Chondrocyte (in vitro differentiated cells): ENCODE data around the gene TRIM10. TPM values are rescaled to one million over a fixed set of nuclear protein-coding genes. Genes with fewer than 3 reads are reported as not detected.
"Not testable (repeated sequence)": the region's sequence is repeated elsewhere in the genome, so short reads cannot be mapped to it uniquely, and the experiment has no call there.

Source experiments
- DNase-seq: peaks from one replicate; pipeline ENCODE4 v3.0.0; 2021; ENCODE audit warnings: mixed read lengths, low spot score
- H3K27ac Mint-ChIP-seq: one replicate; pipeline ENCODE4 v1.8.0; 2021; ENCODE audit warnings: mild to moderate bottlenecking, moderate library complexity, mixed read lengths; ENCODE audit not compliant: unreplicated experiment
- H3K27me3 Mint-ChIP-seq: 2 replicates; pipeline ENCODE4 v1.8.0; 2021; ENCODE audit warnings: low read depth, mixed read lengths
- H3K36me3 Mint-ChIP-seq: 2 replicates; pipeline ENCODE4 v1.8.0; 2021; ENCODE audit warnings: low read depth, mixed read lengths
- H3K4me1 Mint-ChIP-seq: 2 replicates; pipeline ENCODE4 v1.8.0; 2021; ENCODE audit warnings: low read depth, mild to moderate bottlenecking, mixed read lengths
- H3K4me3 Mint-ChIP-seq: one replicate; pipeline ENCODE4 v1.8.0; 2021; ENCODE audit warnings: mild to moderate bottlenecking, moderate library complexity, mixed read lengths; ENCODE audit not compliant: unreplicated experiment
- H3K9me3 Mint-ChIP-seq: 2 replicates; pipeline ENCODE4 v1.8.0; 2021; ENCODE audit warnings: low read depth, mixed read lengths
- CTCF ChIP-seq: fragments of 200-600 bp; sonication (generic); IDR thresholded peaks from 2 replicates; pipeline ENCODE4 v1.5.0; 2021; ENCODE audit warnings: antibody characterized with exemption, mild to moderate bottlenecking, moderate library complexity
- total RNA-seq: library from RNA; stranded (reverse); gene quantifications from 3 replicates; pipeline ENCODE4 v1.2.1, GENCODE V29; 2021

The TRIM10 gene
- total RNA-seq, 1 donor from 2014 or later = not detected

- Mint-ChIP-seq H3K4me1 (no peaks in the 10 kb centered on the region), H3K4me3 (no peak overlapping the region), H3K36me3 (no peaks in the 10 kb centered on the region), H3K27me3 (peaks cover 15% of the 10 kb centered on the region), H3K27ac (no peak overlapping the region), H3K9me3 (no peaks in the 10 kb centered on the region)
- no peak for DNase-seq
- no peak for TF ChIP-seq CTCF
These were observed 39.3 kb downstream of the TRIM10 start for GRCh38 chr6:30121446-30122366.

GRCh38 chr6:30118691-30119090 is 42.3 kb downstream of the TRIM10 start:
- DNase-seq, H3K4me1 Mint-ChIP-seq, H3K36me3 Mint-ChIP-seq, H3K27ac Mint-ChIP-seq, H3K4me3 Mint-ChIP-seq, H3K9me3 Mint-ChIP-seq: not testable (repeated sequence)
- H3K27me3 Mint-ChIP-seq = peaks cover 19% of the 10 kb centered on the region

GRCh38 chr6:30116724-30117123 is 44.3 kb downstream of the TRIM10 start:
- H3K27me3 Mint-ChIP-seq = peaks cover 27% of the 10 kb centered on the region
- H3K27ac Mint-ChIP-seq = no peak overlapping the region
- H3K36me3 Mint-ChIP-seq = no peaks in the 10 kb centered on the region
- no peaks in the 10 kb centered on the region for H3K9me3 Mint-ChIP-seq
- no peak for DNase-seq
- H3K4me3 Mint-ChIP-seq = no peak overlapping the region
- no peaks in the 10 kb centered on the region for H3K4me1 Mint-ChIP-seq
- TF ChIP-seq CTCF = peak; percentile 60

- H3K27ac Mint-ChIP-seq = no peak overlapping the region
- no peak overlapping the region for H3K4me3 Mint-ChIP-seq
- H3K4me1 Mint-ChIP-seq = no peaks in the 10 kb centered on the region
- peaks cover 45% of the 10 kb centered on the region for H3K27me3 Mint-ChIP-seq
- DNase-seq = no peak
- no peaks in the 10 kb centered on the region for H3K36me3 Mint-ChIP-seq
- TF ChIP-seq CTCF = no peak
- no peaks in the 10 kb centered on the region for H3K9me3 Mint-ChIP-seq
These were observed 47.2 kb downstream of the TRIM10 start for GRCh38 chr6:30113841-30114240.

- Mint-ChIP-seq H3K9me3 (no peaks in the 10 kb centered on the region), H3K27me3 (peaks cover 50% of the 10 kb centered on the region), H3K4me1 (no peaks in the 10 kb centered on the region), H3K27ac (no peak within 1 kb of the TSS), H3K36me3 (no peaks in the 10 kb centered on the region), H3K4me3 (no peak within 1 kb of the TSS)
- TF ChIP-seq CTCF = no peak
- no peak for DNase-seq
These were observed 47.8 kb downstream of the TRIM10 start, which contains the start of gene TRIM31 for GRCh38 chr6:30113003-30113759. Gene TRIM31 (minus strand): TSS chr6:30113090. CDS start chr6:30112805, 285 bp downstream.
